ENCODE results near the gene CBLC.
"Not testable (repeated sequence)": the region's sequence is repeated elsewhere in the genome, so short reads cannot be mapped to it uniquely, and the experiment has no call there.

The CBLC gene

GRCh38 chr19:44765949-44766335 is 11.7 kb upstream of the CBLC start:
- no peak for DNase-seq

GRCh38 chr19:44767295-44768180 is 10.2 kb upstream of the CBLC start:
- no peak for DNase-seq

GRCh38 chr19:44770550-44771257 is 7.0 kb upstream of the CBLC start:
- peak; percentile 99 for DNase-seq

- DNase-seq: not testable (repeated sequence)
Measured at GRCh38 chr19:44772144-44772543, 5.5 kb upstream of the CBLC start.

GRCh38 chr19:44772959-44773358 is 4.7 kb upstream of the CBLC start:
- DNase-seq: no peak

- no peak for DNase-seq
Measured at GRCh38 chr19:44775676-44776240, 1.9 kb upstream of the CBLC start.

GRCh38 chr19:44776402-44777096 is 1.1 kb upstream of the CBLC start:
- DNase-seq: no peak

- no peak for DNase-seq
Measured at GRCh38 chr19:44779150-44779549, 1.5 kb downstream of the CBLC start.

- DNase-seq: not testable (repeated sequence)
Measured at GRCh38 chr19:44781694-44782093, 4.0 kb downstream of the CBLC start.

GRCh38 chr19:44782729-44783128 is 5.0 kb downstream of the CBLC start:
- DNase-seq: peak; percentile 27

- DNase-seq: no peak
Measured at GRCh38 chr19:44783545-44783944, 5.9 kb downstream of the CBLC start.

- no peak for DNase-seq
Measured at GRCh38 chr19:44785271-44785670, 7.6 kb downstream of the CBLC start.

GRCh38 chr19:44785993-44786392 is 8.3 kb downstream of the CBLC start:
- no peak for DNase-seq

GRCh38 chr19:44788971-44789370 is 11.3 kb downstream of the CBLC start:
- no peak for DNase-seq

- no peak for DNase-seq
Measured at GRCh38 chr19:44789943-44790483, 12.3 kb downstream of the CBLC start.

GRCh38 chr19:44792281-44792680 is 14.6 kb downstream of the CBLC start:
- DNase-seq: no peak

- no peak for DNase-seq
Measured at GRCh38 chr19:44794610-44795009, 16.9 kb downstream of the CBLC start.

GRCh38 chr19:44795398-44795987 is 17.8 kb downstream of the CBLC start:
- DNase-seq: no peak

GRCh38 chr19:44796701-44797115 is 19.0 kb downstream of the CBLC start:
- DNase-seq: peak; percentile 56

- DNase-seq: no peak
Measured at GRCh38 chr19:44799627-44800346, 22.1 kb downstream of the CBLC start.

GRCh38 chr19:44800461-44800860 is 22.8 kb downstream of the CBLC start:
- peak; percentile 92 for DNase-seq

Measured in hematopoietic multipotent progenitor cell treated with erythropoietin and hydrocortisone succinate and interleukin-3 and kit ligand, for 4 days (in vitro differentiated cells).